Measurements from ENCODE around the gene SLC9A8.

- no peak for TF ChIP-seq GATAD2B (IDR thresholded peaks at IDR 0.05; ENCODE audit: borderline replicate concordance)
- TF ChIP-seq SP1 (CRISPR knock-in tag; IDR thresholded peaks at IDR 0.05) = no peak
- TF ChIP-seq, protein P1, sequence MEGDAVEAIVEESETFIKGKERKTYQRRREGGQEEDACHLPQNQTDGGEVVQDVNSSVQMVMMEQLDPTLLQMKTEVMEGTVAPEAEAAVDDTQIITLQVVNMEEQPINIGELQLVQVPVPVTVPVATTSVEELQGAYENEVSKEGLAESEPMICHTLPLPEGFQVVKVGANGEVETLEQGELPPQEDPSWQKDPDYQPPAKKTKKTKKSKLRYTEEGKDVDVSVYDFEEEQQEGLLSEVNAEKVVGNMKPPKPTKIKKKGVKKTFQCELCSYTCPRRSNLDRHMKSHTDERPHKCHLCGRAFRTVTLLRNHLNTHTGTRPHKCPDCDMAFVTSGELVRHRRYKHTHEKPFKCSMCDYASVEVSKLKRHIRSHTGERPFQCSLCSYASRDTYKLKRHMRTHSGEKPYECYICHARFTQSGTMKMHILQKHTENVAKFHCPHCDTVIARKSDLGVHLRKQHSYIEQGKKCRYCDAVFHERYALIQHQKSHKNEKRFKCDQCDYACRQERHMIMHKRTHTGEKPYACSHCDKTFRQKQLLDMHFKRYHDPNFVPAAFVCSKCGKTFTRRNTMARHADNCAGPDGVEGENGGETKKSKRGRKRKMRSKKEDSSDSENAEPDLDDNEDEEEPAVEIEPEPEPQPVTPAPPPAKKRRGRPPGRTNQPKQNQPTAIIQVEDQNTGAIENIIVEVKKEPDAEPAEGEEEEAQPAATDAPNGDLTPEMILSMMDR (IDR thresholded peaks at IDR 0.05 in 2 of 3, conservative IDR thresholded peaks at IDR 0.05 in 1 of 3; ENCODE audit: insufficient read depth in 2 of 3, low read depth in 1 of 3, low read length in 3 of 3) = no peak
- no peak for TF ChIP-seq JUNB (CRISPR knock-in tag; conservative IDR thresholded peaks at IDR 0.05)
- TF ChIP-seq CHD2 (IDR thresholded peaks at IDR 0.05; ENCODE audit: low read depth, low read length) = no peak
- TF ChIP-seq MCM2 (IDR thresholded peaks at IDR 0.05; ENCODE audit: low read depth) = no peak
- TF ChIP-seq, protein P2, sequence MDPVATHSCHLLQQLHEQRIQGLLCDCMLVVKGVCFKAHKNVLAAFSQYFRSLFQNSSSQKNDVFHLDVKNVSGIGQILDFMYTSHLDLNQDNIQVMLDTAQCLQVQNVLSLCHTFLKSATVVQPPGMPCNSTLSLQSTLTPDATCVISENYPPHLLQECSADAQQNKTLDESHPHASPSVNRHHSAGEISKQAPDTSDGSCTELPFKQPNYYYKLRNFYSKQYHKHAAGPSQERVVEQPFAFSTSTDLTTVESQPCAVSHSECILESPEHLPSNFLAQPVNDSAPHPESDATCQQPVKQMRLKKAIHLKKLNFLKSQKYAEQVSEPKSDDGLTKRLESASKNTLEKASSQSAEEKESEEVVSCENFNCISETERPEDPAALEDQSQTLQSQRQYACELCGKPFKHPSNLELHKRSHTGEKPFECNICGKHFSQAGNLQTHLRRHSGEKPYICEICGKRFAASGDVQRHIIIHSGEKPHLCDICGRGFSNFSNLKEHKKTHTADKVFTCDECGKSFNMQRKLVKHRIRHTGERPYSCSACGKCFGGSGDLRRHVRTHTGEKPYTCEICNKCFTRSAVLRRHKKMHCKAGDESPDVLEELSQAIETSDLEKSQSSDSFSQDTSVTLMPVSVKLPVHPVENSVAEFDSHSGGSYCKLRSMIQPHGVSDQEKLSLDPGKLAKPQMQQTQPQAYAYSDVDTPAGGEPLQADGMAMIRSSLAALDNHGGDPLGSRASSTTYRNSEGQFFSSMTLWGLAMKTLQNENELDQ (CRISPR knock-in tag; IDR thresholded peaks at IDR 0.05; ENCODE audit: borderline replicate concordance) = no peak
- TF ChIP-seq, protein P3, sequence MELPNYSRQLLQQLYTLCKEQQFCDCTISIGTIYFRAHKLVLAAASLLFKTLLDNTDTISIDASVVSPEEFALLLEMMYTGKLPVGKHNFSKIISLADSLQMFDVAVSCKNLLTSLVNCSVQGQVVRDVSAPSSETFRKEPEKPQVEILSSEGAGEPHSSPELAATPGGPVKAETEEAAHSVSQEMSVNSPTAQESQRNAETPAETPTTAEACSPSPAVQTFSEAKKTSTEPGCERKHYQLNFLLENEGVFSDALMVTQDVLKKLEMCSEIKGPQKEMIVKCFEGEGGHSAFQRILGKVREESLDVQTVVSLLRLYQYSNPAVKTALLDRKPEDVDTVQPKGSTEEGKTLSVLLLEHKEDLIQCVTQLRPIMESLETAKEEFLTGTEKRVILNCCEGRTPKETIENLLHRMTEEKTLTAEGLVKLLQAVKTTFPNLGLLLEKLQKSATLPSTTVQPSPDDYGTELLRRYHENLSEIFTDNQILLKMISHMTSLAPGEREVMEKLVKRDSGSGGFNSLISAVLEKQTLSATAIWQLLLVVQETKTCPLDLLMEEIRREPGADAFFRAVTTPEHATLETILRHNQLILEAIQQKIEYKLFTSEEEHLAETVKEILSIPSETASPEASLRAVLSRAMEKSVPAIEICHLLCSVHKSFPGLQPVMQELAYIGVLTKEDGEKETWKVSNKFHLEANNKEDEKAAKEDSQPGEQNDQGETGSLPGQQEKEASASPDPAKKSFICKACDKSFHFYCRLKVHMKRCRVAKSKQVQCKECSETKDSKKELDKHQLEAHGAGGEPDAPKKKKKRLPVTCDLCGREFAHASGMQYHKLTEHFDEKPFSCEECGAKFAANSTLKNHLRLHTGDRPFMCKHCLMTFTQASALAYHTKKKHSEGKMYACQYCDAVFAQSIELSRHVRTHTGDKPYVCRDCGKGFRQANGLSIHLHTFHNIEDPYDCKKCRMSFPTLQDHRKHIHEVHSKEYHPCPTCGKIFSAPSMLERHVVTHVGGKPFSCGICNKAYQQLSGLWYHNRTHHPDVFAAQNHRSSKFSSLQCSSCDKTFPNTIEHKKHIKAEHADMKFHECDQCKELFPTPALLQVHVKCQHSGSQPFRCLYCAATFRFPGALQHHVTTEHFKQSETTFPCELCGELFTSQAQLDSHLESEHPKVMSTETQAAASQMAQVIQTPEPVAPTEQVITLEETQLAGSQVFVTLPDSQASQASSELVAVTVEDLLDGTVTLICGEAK (IDR thresholded peaks at IDR 0.05) = no peak
- TF ChIP-seq, protein P3 (CRISPR knock-in tag; IDR thresholded peaks at IDR 0.05) = no peak
Observed at GRCh38 chr20:49859807-49860206, 47.2 kb downstream of the SLC9A8 start.

All from K562 (cell line).